Stimulated activated CD4-positive, alpha-beta T cell treated with anti-CD3 and anti-CD28 coated beads, Interleukin-12 subunit alpha, Interleukin-12 subunit beta, amount 100 ng/mL, for 4 hours (primary cell): ENCODE measurements around the gene RMC1.
A peak's percentile ranks its signal among the peaks of the same experiment; 100 is the strongest.
"Not testable (repeated sequence)": the region's sequence is repeated elsewhere in the genome, so short reads cannot be mapped to it uniquely, and the experiment has no call there.

ENCODE experiments used
- DNase-seq: peaks from one replicate; pipeline ENCODE4 v3.0.0-alpha.2; 2020

RMC1 gene

DNA sequence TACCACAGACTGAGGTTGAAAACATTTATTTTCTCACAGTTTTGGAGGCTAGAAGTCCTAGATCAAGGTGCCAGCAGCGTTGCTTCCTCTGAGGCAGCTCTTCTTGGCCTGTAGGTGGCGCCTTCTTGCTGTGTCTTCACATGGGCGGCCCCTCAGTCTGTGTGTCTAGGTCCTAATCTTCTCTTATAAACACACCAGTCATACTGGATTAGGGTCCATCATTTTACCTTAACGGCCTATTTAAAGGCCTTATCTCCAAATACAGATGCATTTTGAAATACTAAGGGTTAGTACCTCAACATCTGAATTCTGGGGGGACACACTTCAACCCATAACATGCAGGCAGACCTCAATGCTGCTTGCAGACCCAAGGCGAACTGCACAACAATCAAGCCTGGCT, 4.4 kb upstream of the RMC1 start:
- DNase-seq, result peak; percentile 54

DNA sequence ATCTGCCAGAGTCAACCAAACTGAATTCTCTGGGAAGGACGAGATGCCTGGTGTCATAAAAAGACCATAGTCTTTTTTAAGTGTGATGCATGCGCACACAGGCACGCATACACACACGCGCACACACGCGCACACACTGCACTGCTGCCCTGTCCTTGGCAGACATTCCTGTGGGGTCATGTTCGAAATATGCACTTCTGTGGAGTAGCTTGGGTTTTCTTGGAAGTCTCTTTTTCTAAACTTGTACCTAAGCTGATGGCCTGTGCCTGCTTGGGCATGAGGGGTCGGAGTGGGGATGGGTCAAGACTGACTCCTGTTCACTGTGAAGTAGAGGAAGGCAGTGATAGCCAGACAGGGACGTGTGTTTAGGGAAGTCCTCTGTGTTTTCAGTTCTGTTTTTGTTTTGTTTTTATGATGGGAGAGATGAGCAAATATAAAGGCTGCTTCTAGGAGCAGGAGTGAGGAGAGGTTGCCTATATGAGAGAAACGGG, 4.0 kb upstream of the RMC1 start:
- no peak for DNase-seq

DNA sequence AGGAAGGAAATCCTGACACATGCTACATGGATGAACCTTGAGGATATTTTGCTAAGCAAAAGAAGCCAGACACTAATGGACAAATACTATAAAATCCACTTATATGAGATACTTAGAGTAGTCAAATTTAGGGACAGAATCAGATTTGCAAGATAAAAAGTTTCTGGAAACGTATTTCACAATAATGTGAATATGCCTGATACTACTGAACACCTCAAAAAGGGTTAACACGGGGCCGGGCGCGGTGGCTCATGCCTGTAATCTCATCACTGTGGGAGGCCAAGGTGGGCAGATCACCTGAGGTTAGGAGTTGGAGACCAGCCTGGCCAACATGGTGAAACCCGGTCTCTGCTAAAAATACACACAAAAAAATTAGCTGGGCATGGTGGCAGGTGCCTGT, 1.7 kb upstream of the RMC1 start:
- no peak for DNase-seq

DNA sequence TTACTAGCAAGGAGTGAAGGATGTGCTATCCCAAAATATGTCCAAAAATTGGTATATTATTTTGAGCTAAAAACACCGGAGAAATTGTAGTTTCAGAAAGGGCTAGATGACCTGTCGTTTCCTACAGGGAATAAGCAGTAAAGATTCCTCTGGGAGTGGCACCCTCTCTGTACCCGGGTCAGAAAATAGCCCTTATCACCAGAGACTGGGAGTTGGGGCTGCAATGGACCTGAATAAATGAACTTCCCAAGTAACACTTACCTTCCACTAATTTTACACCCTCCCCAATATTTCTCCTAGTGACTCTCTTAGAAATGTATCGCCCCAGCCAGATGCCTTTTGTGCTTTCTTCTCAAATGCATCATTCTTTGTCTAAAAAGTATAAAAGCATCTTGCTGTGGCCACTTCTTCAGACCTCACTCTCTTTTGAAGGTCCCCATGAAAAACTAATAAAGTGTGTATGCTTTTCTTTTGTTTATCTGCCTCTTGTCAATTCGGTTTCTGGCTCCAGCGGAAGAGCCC, 734 bp upstream of the RMC1 start:
- DNase-seq, result no peak

DNA sequence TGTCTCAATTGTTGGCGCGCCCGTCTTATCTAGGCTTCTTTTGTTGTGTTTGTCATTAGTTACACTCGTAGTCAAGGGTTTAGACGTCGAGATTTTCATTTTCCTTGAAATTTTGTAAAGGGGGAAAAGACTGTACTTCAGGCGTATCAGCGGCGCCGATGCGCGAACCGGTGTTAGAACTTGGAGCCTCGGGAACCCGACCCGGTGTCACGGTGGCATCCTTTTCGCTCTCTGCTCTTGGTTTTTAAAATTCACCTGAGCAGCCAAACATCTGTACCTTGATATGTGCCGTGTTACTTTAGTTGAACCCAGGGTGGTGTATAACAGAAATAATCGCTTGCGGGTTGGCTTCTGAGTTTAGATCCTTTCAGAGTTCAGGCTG, 643 bp downstream of the RMC1 start:
- DNase-seq, result no peak

DNA sequence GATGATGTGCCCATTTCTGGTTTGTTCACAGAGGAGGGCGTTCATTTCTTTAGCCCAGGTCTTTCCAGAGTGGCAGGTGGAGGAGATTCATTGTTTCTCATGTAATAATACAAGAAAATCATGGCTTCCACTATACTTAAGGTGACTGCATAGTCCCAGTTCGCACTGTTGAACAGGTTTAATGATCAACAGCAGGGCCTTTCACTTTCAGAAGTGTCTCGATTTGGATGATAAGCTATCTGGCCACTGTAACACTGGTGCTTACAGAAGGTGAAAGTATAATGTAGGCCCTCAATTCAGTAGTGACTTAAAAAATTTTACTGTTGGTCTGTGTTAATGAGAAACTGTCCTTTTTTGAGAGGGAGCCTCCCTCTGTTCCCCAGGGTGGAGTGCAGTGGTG, 1.4 kb downstream of the RMC1 start:
- DNase-seq, result no peak

- DNase-seq, result no peak
Measured at GRCh38 chr18:23506393-23506792, 3.1 kb downstream of the RMC1 start.

GRCh38 chr18:23510923-23511322, 7.6 kb downstream of the RMC1 start:
- DNase-seq, result not testable (repeated sequence)

DNA sequence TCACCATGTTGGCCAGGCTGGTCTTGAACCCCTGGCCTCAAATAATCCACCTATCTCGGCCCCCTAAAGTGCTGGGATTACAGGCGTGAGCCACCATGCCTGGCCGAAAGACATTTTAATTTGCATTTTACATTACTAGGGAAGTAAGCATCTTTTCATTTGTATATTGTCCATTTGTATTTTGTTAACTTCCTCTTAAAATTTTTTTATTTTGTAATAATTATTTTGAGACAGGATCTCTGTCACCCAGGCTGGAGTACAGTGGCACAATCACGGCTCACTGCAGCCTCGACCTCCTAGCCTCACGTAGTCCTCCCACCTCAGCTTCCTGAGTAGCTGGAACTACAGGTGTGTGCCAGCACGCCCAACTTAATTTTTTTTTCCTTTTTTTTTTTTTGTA, 8.9 kb downstream of the RMC1 start:
- DNase-seq, result not testable (repeated sequence)

DNA sequence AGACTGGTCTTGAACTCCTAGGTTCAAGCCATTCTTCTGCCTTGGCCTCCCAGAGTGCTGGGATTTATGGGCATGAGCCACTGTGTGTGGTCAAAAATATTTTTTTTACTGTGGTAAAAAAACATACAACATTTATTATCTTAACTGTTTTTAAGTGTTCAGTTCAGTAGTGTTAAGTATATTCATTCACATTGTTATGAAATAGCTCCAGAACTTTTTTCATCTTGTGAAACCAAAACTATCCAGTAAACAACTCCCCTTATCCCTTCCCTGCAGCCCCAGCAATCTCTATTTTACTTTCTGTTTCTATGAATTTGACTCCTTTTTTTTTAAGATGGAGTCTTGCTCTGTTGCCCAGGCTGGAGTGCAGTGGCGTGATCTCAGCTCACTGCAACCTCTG, 9.3 kb downstream of the RMC1 start:
- DNase-seq, result no peak

- DNase-seq, result peak; percentile 61
Measured at GRCh38 chr18:23515911-23516546, 12.7 kb downstream of the RMC1 start.

DNA sequence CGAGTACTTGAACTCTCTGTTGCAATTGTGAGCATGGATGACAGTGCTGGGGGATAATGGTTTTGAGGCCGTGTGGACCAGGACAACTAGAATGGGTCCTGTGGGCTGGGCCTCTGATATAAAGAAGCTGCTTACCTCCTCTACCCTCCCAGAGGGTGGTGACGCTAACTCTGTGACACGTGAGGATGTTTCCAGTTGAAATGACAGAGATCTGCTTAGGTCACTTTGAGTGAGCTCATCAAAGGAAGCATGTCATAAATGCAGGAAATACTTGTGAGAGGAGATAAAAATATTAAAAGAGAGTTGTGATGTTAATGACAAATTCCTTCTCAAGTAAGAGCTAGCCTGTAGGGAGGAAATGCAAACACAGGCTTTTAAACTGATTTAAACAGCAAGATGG, 16.4 kb downstream of the RMC1 start:
- DNase-seq, result no peak

DNA sequence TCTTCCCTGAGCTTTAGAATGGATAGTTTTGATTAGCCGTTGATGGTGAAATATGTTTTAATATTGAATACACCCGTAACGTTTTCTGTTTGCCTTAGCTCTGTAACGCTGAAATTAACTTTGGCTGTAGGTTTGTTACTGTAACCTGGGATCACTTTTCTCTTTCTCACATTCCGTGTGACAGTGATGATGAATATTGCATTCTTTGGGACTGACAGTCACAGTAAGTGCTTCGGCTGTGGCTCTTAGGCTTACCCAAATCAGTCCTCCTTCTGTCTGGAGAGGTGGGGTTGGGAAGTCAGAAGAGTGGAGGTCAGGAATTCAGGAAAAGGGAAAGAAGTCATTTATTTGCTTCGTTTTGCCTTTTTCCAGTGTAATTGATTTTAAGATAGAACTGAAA, 18.0 kb downstream of the RMC1 start:
- no peak for DNase-seq

DNA sequence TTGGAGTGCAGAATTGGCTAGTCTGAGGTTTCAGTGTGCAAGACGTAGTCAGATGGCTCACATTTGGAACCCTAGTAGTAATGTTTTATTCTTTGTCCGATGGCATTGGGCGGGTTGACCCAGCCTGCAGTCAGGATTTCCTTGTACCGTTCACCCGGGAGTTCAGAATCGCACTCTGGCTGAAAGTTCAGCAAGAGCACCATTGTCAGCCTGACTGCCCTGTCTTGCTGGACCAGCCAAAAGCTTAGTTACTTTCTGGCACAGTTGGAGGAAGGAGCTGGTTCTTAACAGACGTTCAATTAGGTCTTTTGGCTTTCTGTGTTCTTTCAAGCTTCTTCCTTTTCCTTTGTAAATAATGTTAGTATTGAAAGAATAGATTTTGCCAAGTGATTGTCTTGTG, 18.6 kb downstream of the RMC1 start:
- DNase-seq, result no peak

DNA sequence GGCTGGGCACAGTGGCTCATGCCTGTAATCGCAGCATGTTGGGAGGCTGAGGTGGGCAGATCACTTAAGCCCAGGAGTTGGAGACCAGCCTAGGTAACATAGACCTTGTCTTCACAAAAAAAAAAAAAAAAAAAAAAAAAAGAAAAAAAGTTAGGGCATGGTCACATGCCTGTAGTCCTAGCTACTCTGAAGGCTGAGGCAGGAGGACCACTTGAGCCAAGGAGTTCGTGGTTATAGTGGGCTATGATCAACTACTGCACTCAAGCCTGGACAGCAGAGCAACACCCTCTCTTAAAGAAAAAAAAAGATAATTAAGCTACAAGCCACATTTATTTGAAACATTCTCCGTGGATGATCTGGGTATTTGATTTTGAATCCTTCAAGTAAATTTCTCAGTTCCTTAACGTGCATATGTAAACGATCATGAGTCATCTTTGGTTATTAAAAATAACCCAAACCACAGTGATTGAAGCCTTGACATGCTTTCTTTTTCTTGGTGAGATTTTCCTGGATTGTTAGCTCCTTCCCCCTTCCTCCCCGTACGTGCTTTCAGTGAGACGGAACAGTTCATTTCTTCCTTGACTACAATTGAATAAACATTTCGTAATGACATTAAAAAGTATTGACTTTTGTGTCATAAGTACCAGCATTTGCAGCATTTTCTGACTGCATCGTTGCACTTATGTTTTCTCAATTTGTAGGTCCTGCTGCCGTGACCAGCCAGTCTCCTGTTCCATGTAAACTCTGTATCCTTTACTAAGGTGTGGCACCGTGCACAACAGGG, 20.3 kb downstream of the RMC1 start:
- DNase-seq, result no peak

GRCh38 chr18:23524213-23524707, 20.9 kb downstream of the RMC1 start:
- DNase-seq, result no peak

DNA sequence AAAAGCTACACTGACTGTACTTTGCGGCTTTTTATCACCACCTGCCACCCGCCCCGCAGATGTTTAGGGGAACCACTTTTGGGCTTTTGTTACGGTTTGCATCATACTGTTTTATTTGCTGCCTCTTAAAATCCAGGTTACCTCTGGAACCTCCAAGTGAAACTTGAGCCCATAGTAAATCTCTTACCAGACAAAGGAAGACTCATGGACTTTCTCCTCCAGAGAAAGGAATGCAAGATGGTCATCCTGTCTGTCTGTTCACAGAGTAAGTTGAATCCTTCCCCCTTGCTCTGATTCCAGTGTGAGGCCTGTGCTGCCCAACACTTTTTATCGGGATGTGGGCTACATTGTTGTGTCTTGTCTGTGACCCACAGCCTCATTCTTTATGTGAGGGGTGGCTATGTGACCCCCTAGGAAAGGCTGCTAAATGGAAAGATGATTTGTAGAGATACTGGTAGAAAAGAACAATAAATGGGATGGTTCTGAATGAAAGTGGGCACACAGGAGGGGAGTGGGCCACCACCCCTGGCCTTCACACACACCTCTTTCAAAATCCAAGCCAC, 23.3 kb downstream of the RMC1 start:
- no peak for DNase-seq

DNA sequence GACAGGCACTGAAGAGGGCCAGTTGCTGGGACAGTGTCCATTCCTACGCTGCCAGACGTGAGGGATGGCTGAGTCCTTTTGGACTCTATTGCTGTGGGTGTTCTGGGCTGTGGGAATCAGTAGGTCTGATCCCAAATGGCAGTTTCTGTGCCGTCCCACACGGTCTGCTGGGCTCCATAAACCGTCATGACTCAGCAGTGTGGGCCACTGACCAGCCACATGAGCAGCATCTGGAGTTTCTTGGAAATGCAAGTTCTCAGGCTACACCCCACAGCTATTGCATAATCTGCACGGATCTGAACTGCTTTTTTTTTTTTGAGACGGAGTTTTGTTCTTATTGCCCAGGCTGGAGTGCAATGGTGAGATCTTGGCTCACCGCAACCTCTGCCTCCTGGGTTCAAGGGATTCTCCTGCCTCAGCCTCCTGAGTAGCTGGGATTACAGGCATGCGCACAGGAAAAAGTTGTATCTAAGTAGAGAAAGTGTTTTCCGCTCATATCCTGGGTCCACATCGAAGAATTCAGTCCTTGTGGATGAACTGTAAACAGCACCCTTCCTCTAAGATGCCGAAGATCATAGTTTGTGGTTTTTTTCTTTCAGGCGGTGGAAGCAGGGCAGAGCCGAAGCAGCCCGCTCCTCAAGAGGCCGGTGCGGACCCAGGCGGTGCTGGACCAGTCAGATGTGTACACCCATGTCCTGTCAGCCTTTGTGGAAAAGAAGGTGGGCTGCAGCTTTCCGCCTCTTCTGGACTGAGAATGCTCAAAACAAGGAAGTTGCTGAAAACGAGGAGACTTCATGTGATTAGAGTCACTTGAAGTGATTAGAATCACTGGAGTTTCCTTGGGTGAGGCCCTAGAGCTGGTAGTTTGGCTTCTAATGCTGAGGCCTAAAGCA, 25.5 kb downstream of the RMC1 start:
- DNase-seq, result no peak

DNA sequence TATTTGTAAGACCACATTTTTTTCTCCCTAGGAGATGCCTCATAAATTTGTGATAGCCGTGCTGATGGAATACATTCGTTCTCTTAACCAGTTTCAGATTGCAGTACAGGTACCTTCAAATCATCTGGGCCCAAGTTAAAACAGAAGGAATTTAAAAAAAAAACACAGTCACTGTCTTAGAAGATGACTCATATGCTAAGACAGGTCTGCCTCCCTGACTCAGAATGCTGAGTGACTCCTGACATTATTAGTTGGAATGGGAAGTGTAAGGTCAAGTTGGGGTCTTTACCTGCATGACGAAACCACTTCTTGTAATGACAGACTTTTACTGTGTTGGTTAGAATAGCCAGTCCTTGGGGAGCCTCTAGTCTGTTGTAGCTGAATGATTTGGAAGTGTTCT, 26.3 kb downstream of the RMC1 start:
- no peak for DNase-seq

DNA sequence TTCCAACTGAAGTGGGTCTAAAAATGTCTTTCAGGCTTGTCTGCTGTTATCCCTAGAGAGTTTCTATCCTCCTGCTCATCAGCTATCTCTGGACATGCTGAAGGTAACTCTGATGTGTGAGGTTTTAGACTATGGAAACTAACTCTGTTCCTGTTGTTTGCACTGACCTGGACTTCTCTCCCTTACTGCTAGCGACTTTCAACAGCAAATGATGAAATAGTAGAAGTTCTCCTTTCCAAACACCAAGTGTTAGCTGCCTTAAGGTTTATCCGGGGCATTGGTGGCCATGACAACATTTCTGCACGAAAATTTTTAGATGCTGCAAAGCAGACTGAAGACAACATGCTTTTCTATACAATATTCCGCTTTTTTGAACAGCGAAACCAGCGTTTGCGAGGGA, 26.9 kb downstream of the RMC1 start:
- no peak for DNase-seq

- no peak for DNase-seq
Measured at GRCh38 chr18:23531912-23532311, 28.6 kb downstream of the RMC1 start.

DNA sequence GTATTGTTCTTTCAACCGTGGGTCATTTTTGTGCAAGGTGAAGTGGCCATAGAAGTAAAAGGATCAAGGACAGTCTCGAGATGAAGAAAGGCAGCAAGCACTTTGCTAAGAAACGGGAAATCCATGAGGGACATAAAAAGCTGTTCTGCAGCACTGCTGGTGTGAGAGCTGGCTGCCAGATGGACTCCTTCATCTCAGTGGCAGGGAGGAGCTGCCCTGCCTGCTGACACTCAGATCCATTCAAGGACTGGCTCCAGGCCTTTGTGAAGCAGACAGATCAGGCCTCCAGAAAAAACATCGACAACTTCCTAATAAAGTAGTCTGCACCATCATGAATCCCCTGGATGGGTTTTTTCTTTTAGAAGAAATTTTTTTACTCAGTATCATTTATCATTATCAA, 29.5 kb downstream of the RMC1 start:
- DNase-seq, result no peak

GRCh38 chr18:23534276-23534675, 31.0 kb downstream of the RMC1 start:
- DNase-seq, result no peak
